GM12892 (cell line): ENCODE data around the gene DMC1.

Source experiments
- POLR2A ChIP-seq: IDR thresholded peaks from 2 replicates; pipeline ENCODE4 v1.6.1; 2011; ENCODE audit warnings: low read depth, low read length, control low read depth
- POLR2AphosphoS5 ChIP-seq: IDR thresholded peaks from 2 replicates; pipeline ENCODE4 v1.6.1; 2011; ENCODE audit warnings: low read depth, low read length, control low read depth
- TAF1 ChIP-seq: IDR thresholded peaks from 2 replicates; pipeline ENCODE4 v1.6.1; 2011; ENCODE audit warnings: low read depth, mild to moderate bottlenecking, control low read depth, low read length, borderline replicate concordance

GRCh38 chr22:38513063-38513462 is 56.9 kb downstream of the DMC1 start:
- TF ChIP-seq POLR2AphosphoS5 (no peak), TAF1 (no peak), POLR2A (no peak)
